CD1c-positive myeloid dendritic cell (primary cell): Measurements from ENCODE around the gene POU2AF2.

Experiments
- DNase-seq: peaks from one replicate; pipeline ENCODE4 v3.0.0-alpha.2; 2016; ENCODE audit errors: extremely low spot score

POU2AF2 gene

GRCh38 chr11:111330234-111330893 lies 84.8 kb downstream of the POU2AF2 start:
- no peak for DNase-seq

DNA sequence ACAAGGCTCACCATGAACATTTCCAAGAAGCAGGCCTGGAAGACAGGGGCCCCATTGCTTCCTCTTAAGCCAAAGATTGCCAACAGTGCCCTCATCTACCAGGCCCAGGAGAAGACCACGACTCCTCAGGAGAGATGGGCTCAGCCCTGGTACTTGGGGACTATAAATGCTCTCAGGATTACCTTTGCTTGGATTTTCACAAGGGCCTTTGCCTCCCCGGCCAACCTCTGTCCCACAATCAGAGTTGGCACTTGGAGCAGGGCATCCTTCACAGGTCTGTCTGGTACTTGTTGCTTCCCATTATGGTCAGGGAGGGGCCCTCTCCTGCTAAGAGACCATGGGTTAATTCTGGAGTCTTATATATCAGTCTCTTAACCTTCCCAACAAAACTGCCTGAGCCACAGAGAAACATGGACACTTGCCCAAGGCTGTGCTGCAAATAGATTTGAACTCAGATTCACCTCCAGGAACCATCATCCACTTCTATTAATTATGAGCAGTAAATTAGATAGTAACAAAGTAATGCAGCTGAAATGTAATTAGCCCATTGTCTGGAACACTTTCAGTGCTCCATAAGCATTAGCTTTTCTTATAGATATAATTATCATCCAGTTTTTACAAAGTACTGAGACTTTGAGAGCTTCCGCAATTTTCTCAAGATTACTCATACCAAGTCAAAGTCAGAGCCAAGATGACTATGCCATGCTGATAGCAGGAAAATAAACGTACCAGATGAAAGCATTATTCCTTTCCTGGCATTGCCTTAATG lies 86.4 kb downstream of the POU2AF2 start:
- DNase-seq: no peak

DNA sequence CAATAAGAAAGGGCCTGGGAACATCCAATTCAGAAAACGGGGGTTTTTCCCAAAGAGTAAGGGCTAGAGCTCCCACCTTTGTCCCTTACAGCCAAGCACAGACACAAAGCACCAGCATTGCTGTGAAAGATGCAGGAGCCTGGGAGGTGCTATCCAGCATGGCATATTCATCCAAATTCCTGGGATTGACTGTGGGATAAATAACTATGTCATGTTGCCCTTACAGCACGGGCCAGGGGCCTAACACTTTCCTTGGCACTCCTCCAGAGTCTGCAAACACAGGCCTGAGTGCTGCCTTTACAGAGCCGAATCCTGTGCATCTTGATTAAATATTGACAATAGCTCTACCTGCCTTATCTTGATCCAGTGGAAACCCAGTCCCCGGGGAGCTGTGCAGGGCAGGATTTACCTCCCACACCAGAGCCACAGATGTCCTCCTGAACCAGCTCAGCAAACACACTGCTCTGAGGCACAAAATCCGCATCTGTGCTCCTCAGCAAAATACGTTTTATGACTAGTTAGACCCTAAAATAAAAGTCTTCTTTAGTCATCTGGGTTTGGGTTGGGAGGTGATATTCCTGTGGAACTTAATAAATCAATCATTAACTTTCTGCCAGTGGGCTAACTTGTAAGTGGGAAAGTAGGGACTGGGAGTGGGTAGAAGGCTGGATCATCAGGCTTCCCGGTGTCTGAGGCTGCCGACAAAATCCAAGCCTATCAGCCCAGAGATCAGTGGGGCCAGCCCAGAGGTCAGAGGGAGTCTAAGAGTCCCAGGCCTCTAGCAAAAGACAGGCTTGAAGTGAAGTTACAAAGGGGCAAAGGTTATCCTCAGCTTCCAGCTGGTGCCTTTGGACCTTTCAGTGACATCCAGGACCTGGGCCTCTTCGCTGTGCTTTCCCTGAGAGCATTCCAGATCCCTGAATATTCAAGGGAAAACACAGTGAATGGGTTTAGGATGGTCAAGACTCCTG lies 89.3 kb downstream of the POU2AF2 start:
- DNase-seq: no peak

- no peak for DNase-seq
Measured at GRCh38 chr11:111335549-111335948, 90.0 kb downstream of the POU2AF2 start.
